Endothelial cell of umbilical vein (primary cell): ENCODE measurements around the gene PILRB.

Source experiments
- EZH2 ChIP-seq: IDR thresholded peaks from 2 replicates; pipeline ENCODE4 v1.6.1; 2012; ENCODE audit warnings: borderline replicate concordance, low read depth, mild to moderate bottlenecking, moderate library complexity, low read length, inconsistent platforms; ENCODE audit not compliant: severe bottlenecking
- FOS ChIP-seq: IDR thresholded peaks from 2 replicates; pipeline ENCODE4 v1.6.1; 2011; ENCODE audit warnings: mild to moderate bottlenecking, low read length, moderate library complexity, borderline replicate concordance; ENCODE audit not compliant: insufficient read depth
- JUN ChIP-seq: IDR thresholded peaks from 2 replicates; pipeline ENCODE4 v1.6.1; 2011; ENCODE audit warnings: borderline replicate concordance, low read depth; ENCODE audit not compliant: insufficient read length, insufficient read depth
- POLR2A ChIP-seq: IDR thresholded peaks from 2 replicates; pipeline ENCODE4 v1.6.1; 2012; ENCODE audit warnings: low read depth, mild to moderate bottlenecking, control low read depth, low read length
- POLR2AphosphoS5 ChIP-seq: IDR thresholded peaks from 2 replicates; pipeline ENCODE4 v1.6.1; 2012; ENCODE audit warnings: low read depth, mild to moderate bottlenecking, control low read depth, low read length, moderate library complexity; ENCODE audit not compliant: insufficient read depth
- TF ChIP-seq, protein P1 (sequence below), 2 donors: IDR thresholded peaks; 1 replicate in 1 of 2; 2 replicates in 1 of 2; pipeline ENCODE4 v1.5.1; 2011; ENCODE audit warnings: low read length in 2 of 2, mild to moderate bottlenecking in 2 of 2, moderate library complexity in 2 of 2, control low read depth in 1 of 2, inconsistent platforms in 1 of 2, low read depth in 1 of 2; ENCODE audit not compliant: insufficient read depth in 1 of 2; ENCODE audit errors: extremely low read depth in 1 of 2
- TF ChIP-seq, protein P2 (sequence below): IDR thresholded peaks from 2 replicates; pipeline ENCODE4 v1.6.1; 2011; ENCODE audit not compliant: insufficient read depth, insufficient read length

DNA sequence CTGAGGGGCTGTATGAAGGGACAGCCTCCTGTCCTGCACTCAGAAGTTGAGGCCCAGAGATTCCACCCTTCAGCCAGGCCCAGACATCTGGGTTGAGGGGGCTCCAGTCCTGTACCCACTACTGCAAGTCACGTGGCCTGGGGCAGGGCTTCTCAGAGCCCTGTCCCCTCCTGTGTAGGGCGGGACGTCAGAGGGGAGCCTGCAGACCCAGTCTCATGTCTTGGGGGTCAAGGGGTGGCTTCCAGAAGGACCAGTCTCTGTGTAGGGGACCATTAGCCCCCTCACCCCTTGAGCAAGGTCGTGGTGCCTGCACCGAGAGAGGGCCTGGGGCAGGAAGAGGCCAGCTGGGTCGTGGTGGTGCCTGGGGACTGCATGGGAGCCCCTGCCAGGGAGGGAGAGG lies 14.8 kb downstream of the PILRB start:
- TF ChIP-seq, protein P1, sequence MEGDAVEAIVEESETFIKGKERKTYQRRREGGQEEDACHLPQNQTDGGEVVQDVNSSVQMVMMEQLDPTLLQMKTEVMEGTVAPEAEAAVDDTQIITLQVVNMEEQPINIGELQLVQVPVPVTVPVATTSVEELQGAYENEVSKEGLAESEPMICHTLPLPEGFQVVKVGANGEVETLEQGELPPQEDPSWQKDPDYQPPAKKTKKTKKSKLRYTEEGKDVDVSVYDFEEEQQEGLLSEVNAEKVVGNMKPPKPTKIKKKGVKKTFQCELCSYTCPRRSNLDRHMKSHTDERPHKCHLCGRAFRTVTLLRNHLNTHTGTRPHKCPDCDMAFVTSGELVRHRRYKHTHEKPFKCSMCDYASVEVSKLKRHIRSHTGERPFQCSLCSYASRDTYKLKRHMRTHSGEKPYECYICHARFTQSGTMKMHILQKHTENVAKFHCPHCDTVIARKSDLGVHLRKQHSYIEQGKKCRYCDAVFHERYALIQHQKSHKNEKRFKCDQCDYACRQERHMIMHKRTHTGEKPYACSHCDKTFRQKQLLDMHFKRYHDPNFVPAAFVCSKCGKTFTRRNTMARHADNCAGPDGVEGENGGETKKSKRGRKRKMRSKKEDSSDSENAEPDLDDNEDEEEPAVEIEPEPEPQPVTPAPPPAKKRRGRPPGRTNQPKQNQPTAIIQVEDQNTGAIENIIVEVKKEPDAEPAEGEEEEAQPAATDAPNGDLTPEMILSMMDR (IDR thresholded peaks at IDR 0.05; ENCODE audit: extremely low read depth in 1 of 2, insufficient read depth in 1 of 2, low read depth in 1 of 2, low read length in 2 of 2): no peak
- TF ChIP-seq JUN (no peak), FOS (no peak), POLR2A (no peak), POLR2AphosphoS5 (no peak), EZH2 (no peak)
- TF ChIP-seq, protein P2, sequence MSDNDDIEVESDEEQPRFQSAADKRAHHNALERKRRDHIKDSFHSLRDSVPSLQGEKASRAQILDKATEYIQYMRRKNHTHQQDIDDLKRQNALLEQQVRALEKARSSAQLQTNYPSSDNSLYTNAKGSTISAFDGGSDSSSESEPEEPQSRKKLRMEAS: no peak
